Mucosa of stomach (tissue), 1 donor: Measurements from ENCODE around the gene CPSF4L.

ENCODE experiments used
- H3K27me3 ChIP-seq: one replicate; pipeline ENCODE4 v1.7.0; 2013; ENCODE audit warnings: mild to moderate bottlenecking, low read length; ENCODE audit not compliant: control insufficient read depth, insufficient read depth
- H3K36me3 ChIP-seq: one replicate; pipeline ENCODE4 v1.7.0; 2013; ENCODE audit warnings: low read length; ENCODE audit not compliant: control insufficient read depth, insufficient read depth
- H3K4me1 ChIP-seq: one replicate; pipeline ENCODE4 v1.7.0; 2013; ENCODE audit warnings: mild to moderate bottlenecking, low read length; ENCODE audit not compliant: control insufficient read depth, insufficient read depth
- H3K4me3 ChIP-seq: one replicate; pipeline ENCODE4 v1.7.0; 2013; ENCODE audit warnings: low read length
- H3K9ac ChIP-seq: one replicate; pipeline ENCODE4 v1.7.0; 2013; ENCODE audit warnings: mild to moderate bottlenecking, low read length, moderate library complexity
- H3K9me3 ChIP-seq: one replicate; pipeline ENCODE4 v1.7.0; 2013; ENCODE audit warnings: mild to moderate bottlenecking, low read length, moderate library complexity; ENCODE audit not compliant: control insufficient read depth
- donor health status: Pancreatic carcinoma.

Gene CPSF4L

GRCh38 chr17:73300392-73300791 lies 38.7 kb upstream of the CPSF4L start:
- no peaks in the 10 kb centered on the region for H3K36me3 ChIP-seq
- no peaks in the 10 kb centered on the region for H3K27me3 ChIP-seq
- no peaks in the 10 kb centered on the region for H3K9me3 ChIP-seq
- no peak overlapping the region for H3K9ac ChIP-seq
- H3K4me3 ChIP-seq = no peak overlapping the region
- peaks cover 44% of the 10 kb centered on the region for H3K4me1 ChIP-seq

GRCh38 chr17:73297934-73298861 lies 36.5 kb upstream of the CPSF4L start:
- Histone ChIP-seq H3K9ac (peak overlapping the region; percentile 12), H3K4me1 (peaks cover 48% of the 10 kb centered on the region), H3K4me3 (no peak overlapping the region)

GRCh38 chr17:73293480-73293911 lies 31.8 kb upstream of the CPSF4L start:
- Histone ChIP-seq H3K9me3 (no peaks in the 10 kb centered on the region), H3K9ac (peak overlapping the region; percentile 61), H3K27me3 (no peaks in the 10 kb centered on the region), H3K4me3 (no peak overlapping the region), H3K36me3 (no peaks in the 10 kb centered on the region), H3K4me1 (peaks cover 75% of the 10 kb centered on the region)

More at GRCh38 chr17:73297934-73298861, 36.5 kb upstream of the CPSF4L start:
- H3K9me3 ChIP-seq = no peaks in the 10 kb centered on the region
- no peaks in the 10 kb centered on the region for H3K27me3 ChIP-seq
- no peaks in the 10 kb centered on the region for H3K36me3 ChIP-seq

GRCh38 chr17:73293031-73293430 lies 31.4 kb upstream of the CPSF4L start:
- peak overlapping the region; percentile 61 for H3K9ac ChIP-seq
- H3K27me3 ChIP-seq = no peaks in the 10 kb centered on the region
- no peaks in the 10 kb centered on the region for H3K36me3 ChIP-seq
- no peak overlapping the region for H3K4me3 ChIP-seq
- H3K4me1 ChIP-seq = peaks cover 75% of the 10 kb centered on the region
- no peaks in the 10 kb centered on the region for H3K9me3 ChIP-seq

GRCh38 chr17:73292031-73292531 lies 30.4 kb upstream of the CPSF4L start:
- peak overlapping the region; percentile 61 for H3K9ac ChIP-seq
- H3K9me3 ChIP-seq = no peaks in the 10 kb centered on the region
- H3K36me3 ChIP-seq = no peaks in the 10 kb centered on the region
- no peaks in the 10 kb centered on the region for H3K27me3 ChIP-seq
- H3K4me3 ChIP-seq = peak overlapping the region; percentile 17
- peaks cover 84% of the 10 kb centered on the region for H3K4me1 ChIP-seq

- Histone ChIP-seq H3K9me3 (no peaks in the 10 kb centered on the region), H3K4me3 (peak overlapping the region; percentile 17), H3K9ac (peak overlapping the region; percentile 61), H3K4me1 (peaks cover 90% of the 10 kb centered on the region), H3K27me3 (no peaks in the 10 kb centered on the region), H3K36me3 (peaks cover 6% of the 10 kb centered on the region)
Measured at GRCh38 chr17:73291260-73291801, 29.7 kb upstream of the CPSF4L start.

GRCh38 chr17:73290399-73291259 lies 28.9 kb upstream of the CPSF4L start:
- Histone ChIP-seq H3K4me3 (no peak overlapping the region), H3K36me3 (peaks cover 6% of the 10 kb centered on the region), H3K27me3 (no peaks in the 10 kb centered on the region), H3K4me1 (peaks cover 90% of the 10 kb centered on the region), H3K9ac (peak overlapping the region; percentile 61), H3K9me3 (no peaks in the 10 kb centered on the region)

GRCh38 chr17:73289549-73290254 lies 28.0 kb upstream of the CPSF4L start:
- Histone ChIP-seq H3K9me3 (no peaks in the 10 kb centered on the region), H3K4me1 (peaks cover 82% of the 10 kb centered on the region), H3K27me3 (no peaks in the 10 kb centered on the region), H3K4me3 (no peak overlapping the region), H3K9ac (no peak overlapping the region), H3K36me3 (peaks cover 13% of the 10 kb centered on the region)

- H3K27me3 ChIP-seq = no peaks in the 10 kb centered on the region
- H3K4me1 ChIP-seq = peaks cover 74% of the 10 kb centered on the region
- H3K36me3 ChIP-seq = peaks cover 13% of the 10 kb centered on the region
- no peak overlapping the region for H3K4me3 ChIP-seq
- no peak overlapping the region for H3K9ac ChIP-seq
- H3K9me3 ChIP-seq = no peaks in the 10 kb centered on the region
Measured at GRCh38 chr17:73288534-73289302, 27.0 kb upstream of the CPSF4L start.

- no peaks in the 10 kb centered on the region for H3K9me3 ChIP-seq
- H3K36me3 ChIP-seq = peaks cover 13% of the 10 kb centered on the region
- H3K27me3 ChIP-seq = no peaks in the 10 kb centered on the region
- H3K9ac ChIP-seq = no peak overlapping the region
- no peak overlapping the region for H3K4me3 ChIP-seq
- peaks cover 57% of the 10 kb centered on the region for H3K4me1 ChIP-seq
Measured at GRCh38 chr17:73286863-73287296, 25.2 kb upstream of the CPSF4L start.
